Left ventricle myocardium inferior (tissue), 1 donor: ENCODE data around the gene NTM. TPM values are rescaled to one million over a fixed set of nuclear protein-coding genes. Genes with fewer than 3 reads are reported as not detected.

ENCODE experiments used
- DNase-seq: peaks from one replicate; pipeline ENCODE4 v3.0.0-alpha.2; 2020
- H3K27ac ChIP-seq: fragments of 200-600 bp; replicated peaks from 2 replicates; pipeline ENCODE4 v1.8.0; 2021
- H3K27me3 ChIP-seq: fragments of 200-600 bp; 2 replicates; pipeline ENCODE4 v1.8.0; 2021; ENCODE audit warnings: low read depth
- H3K36me3 ChIP-seq: fragments of 200-600 bp; 2 replicates; pipeline ENCODE4 v1.8.0; 2021
- H3K4me1 ChIP-seq: fragments of 200-600 bp; 2 replicates; pipeline ENCODE4 v1.8.0; 2021
- H3K4me3 ChIP-seq: fragments of 200-600 bp; 2 replicates; pipeline ENCODE4 v1.8.0; 2021; ENCODE audit warnings: mild to moderate bottlenecking, moderate library complexity
- H3K9me3 ChIP-seq: fragments of 200-600 bp; replicated peaks from 2 replicates; pipeline ENCODE4 v1.8.0; 2021
- CTCF ChIP-seq: fragments of 200-600 bp; IDR thresholded peaks from 2 replicates; pipeline ENCODE4 v1.8.0; 2021; ENCODE audit warnings: antibody characterized with exemption, mild to moderate bottlenecking, borderline replicate concordance
- intact Hi-C: fragments of 100-400 bp; cut with micrococcal nuclease; formaldehyde crosslinking; loops from one replicate; pipeline ENCODE4 v1.11.0; 2022
- total RNA-seq: library from RNA; stranded (reverse); fragmentation: NEBNext Ultra II Directional; extraction: Animal tissue kit (Norgen Biotek cat#: 25700); gene quantifications from one replicate; pipeline ENCODE4 v1.2.1, GENCODE V29; 2021
- donor health status: DM: no; HTN: yes; CAD: no; lungs with severe emphysema.

The NTM gene
- total RNA-seq, 1 donor from 2014 or later: 1.0 TPM

- Histone ChIP-seq H3K27me3 (peaks cover 47% of the 10 kb centered on the region), H3K9me3 (no peaks in the 10 kb centered on the region), H3K4me1 (no peaks in the 10 kb centered on the region), H3K27ac (no peak overlapping the region), H3K4me3 (no peak overlapping the region), H3K36me3 (no peaks in the 10 kb centered on the region)
- intact Hi-C loops: no loop called here
- TF ChIP-seq CTCF: no peak
- no peak for DNase-seq
Observed at GRCh38 chr11:131633921-131634715, 263.7 kb downstream of the NTM start.

GRCh38 chr11:131637469-131638175 lies 267.2 kb downstream of the NTM start:
- no peak for DNase-seq
- Histone ChIP-seq H3K9me3 (no peaks in the 10 kb centered on the region), H3K4me1 (no peaks in the 10 kb centered on the region), H3K27ac (no peak overlapping the region), H3K4me3 (no peak overlapping the region), H3K36me3 (no peaks in the 10 kb centered on the region), H3K27me3 (peaks cover 59% of the 10 kb centered on the region)
- no peak for TF ChIP-seq CTCF
- intact Hi-C loops: no loop called here

DNA sequence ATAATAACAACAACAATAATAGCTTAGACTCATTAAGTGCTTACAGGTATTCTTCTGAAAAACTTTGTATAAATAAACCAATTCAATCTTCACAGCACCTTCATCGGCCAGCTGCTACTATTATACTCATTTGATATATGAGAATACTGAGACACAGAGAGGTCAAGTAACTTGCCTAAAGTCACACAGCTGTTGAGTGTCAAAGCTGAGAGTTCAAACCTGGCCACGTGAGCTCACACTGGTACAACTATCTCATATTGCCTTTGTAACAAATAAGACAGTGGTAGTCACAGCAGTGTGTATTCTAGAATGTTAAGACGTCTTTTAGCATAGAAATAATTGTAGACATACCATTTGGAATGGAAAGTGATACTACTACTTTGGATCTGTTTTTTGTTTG lies 268.5 kb downstream of the NTM start:
- intact Hi-C loops: no loop called here
- Histone ChIP-seq H3K27me3 (peaks cover 60% of the 10 kb centered on the region), H3K36me3 (no peaks in the 10 kb centered on the region), H3K9me3 (no peaks in the 10 kb centered on the region), H3K4me3 (no peak overlapping the region), H3K4me1 (no peaks in the 10 kb centered on the region), H3K27ac (no peak overlapping the region)
- TF ChIP-seq CTCF: no peak
- no peak for DNase-seq

- no peaks in the 10 kb centered on the region for H3K36me3 ChIP-seq
- no peak overlapping the region for H3K4me3 ChIP-seq
- no peak for TF ChIP-seq CTCF
- H3K27ac ChIP-seq: no peak overlapping the region
- intact Hi-C loops: no loop called here
- DNase-seq: no peak
- H3K27me3 ChIP-seq: peaks cover 50% of the 10 kb centered on the region
- no peaks in the 10 kb centered on the region for H3K9me3 ChIP-seq
- no peaks in the 10 kb centered on the region for H3K4me1 ChIP-seq
Observed at GRCh38 chr11:131640320-131640719, 269.9 kb downstream of the NTM start.

GRCh38 chr11:131642756-131643531 lies 272.5 kb downstream of the NTM start:
- H3K9me3 ChIP-seq: no peaks in the 10 kb centered on the region
- intact Hi-C loops: no loop called here
- H3K4me1 ChIP-seq: no peaks in the 10 kb centered on the region
- DNase-seq: no peak
- TF ChIP-seq CTCF: no peak
- H3K36me3 ChIP-seq: no peaks in the 10 kb centered on the region
- H3K4me3 ChIP-seq: no peak overlapping the region
- H3K27ac ChIP-seq: no peak overlapping the region
- peaks cover 44% of the 10 kb centered on the region for H3K27me3 ChIP-seq
